ENCODE measurements around the gene SRGAP3. TPM values are rescaled to one million over a fixed set of nuclear protein-coding genes. Genes with fewer than 3 reads are reported as not detected.

SRGAP3 gene
- total RNA-seq, 1 donor from 2014 or later = 10.3 TPM

DNA sequence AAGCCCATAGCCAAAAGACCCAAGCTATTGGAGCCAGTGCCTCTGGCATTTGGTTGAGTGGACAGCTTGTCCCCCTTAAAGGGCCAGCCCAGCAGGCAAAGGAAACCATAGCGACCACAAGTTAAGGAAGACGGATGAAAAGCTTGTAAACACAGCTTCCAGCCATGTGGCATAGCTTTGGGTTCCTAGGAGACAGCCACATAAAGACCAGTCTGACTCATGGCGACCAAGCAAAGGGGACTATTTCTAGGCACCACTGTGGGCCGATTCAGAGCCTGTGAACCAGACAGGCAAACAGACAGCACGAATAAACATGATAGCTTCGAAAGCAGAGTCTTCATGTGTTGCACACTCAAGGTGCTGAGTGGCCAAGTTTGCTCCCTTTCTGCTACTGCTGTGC lies 30.5 kb upstream of the SRGAP3 start:
- intact Hi-C loops (cut with micrococcal nuclease) = no loop called here
- Histone ChIP-seq H3K27me3 (ENCODE audit: low read depth) (no peaks in the 10 kb centered on the region), H3K27ac (replicated peaks) (no peak overlapping the region), H3K4me3 (no peak overlapping the region), H3K4me1 (no peaks in the 10 kb centered on the region), H3K36me3 (no peaks in the 10 kb centered on the region), H3K9me3 (replicated peaks) (no peaks in the 10 kb centered on the region)
- DNase-seq = no peak
- TF ChIP-seq, protein P1, sequence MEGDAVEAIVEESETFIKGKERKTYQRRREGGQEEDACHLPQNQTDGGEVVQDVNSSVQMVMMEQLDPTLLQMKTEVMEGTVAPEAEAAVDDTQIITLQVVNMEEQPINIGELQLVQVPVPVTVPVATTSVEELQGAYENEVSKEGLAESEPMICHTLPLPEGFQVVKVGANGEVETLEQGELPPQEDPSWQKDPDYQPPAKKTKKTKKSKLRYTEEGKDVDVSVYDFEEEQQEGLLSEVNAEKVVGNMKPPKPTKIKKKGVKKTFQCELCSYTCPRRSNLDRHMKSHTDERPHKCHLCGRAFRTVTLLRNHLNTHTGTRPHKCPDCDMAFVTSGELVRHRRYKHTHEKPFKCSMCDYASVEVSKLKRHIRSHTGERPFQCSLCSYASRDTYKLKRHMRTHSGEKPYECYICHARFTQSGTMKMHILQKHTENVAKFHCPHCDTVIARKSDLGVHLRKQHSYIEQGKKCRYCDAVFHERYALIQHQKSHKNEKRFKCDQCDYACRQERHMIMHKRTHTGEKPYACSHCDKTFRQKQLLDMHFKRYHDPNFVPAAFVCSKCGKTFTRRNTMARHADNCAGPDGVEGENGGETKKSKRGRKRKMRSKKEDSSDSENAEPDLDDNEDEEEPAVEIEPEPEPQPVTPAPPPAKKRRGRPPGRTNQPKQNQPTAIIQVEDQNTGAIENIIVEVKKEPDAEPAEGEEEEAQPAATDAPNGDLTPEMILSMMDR (IDR thresholded peaks at IDR 0.05; ENCODE audit: borderline replicate concordance) = no peak

DNA sequence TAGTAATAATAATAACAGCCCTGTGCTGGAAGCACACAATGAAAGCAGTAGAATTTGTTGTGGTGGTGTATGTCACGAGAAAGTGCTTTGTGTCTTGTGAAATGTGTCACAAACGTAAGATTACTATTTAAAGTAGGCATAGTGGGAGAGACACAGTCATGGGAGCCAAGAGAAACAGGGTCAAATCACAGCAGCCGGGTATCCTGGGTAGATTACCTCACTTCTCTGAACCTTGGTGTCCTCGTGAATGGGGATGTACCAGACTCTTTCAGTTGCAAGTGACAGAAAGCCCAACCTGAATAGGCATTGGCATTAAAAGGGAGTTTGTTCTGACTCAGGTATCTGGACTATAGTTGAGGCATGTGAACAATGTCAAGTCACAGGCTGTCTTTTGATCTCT lies 29.1 kb upstream of the SRGAP3 start:
- Histone ChIP-seq H3K4me1 (no peaks in the 10 kb centered on the region), H3K36me3 (no peaks in the 10 kb centered on the region), H3K9me3 (replicated peaks) (no peaks in the 10 kb centered on the region), H3K4me3 (no peak overlapping the region), H3K27me3 (ENCODE audit: low read depth) (no peaks in the 10 kb centered on the region), H3K27ac (replicated peaks) (no peak overlapping the region)
- TF ChIP-seq, protein P1 (IDR thresholded peaks at IDR 0.05; ENCODE audit: borderline replicate concordance) = no peak
- intact Hi-C loops (cut with micrococcal nuclease) = no loop called here
- DNase-seq = no peak

DNA sequence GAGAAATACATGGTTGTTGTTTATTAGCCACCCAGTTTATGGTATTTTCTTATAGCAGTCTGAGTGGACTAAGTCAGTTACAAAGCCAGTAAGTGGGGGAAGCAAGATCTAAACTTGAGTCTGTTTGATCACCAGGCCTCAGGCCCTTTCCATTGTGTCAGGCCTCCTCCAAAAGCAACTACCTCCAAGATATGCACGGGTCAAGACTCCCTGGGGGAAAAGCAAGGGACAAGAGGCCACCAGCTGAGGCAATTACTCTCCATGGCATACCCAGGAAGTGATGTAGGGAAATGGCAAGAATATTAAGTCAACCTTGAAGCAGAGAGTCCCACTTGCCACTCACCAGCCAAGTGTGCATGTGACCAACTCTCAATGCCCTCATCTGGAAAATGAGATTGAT lies 28.6 kb upstream of the SRGAP3 start:
- TF ChIP-seq, protein P1 (IDR thresholded peaks at IDR 0.05; ENCODE audit: borderline replicate concordance) = no peak
- no peak overlapping the region for H3K27ac ChIP-seq (replicated peaks)
- no peaks in the 10 kb centered on the region for H3K27me3 ChIP-seq (ENCODE audit: low read depth)
- H3K4me3 ChIP-seq = no peak overlapping the region
- H3K4me1 ChIP-seq = no peaks in the 10 kb centered on the region
- H3K36me3 ChIP-seq = no peaks in the 10 kb centered on the region
- intact Hi-C loops (cut with micrococcal nuclease) = no loop called here
- no peak for DNase-seq
- H3K9me3 ChIP-seq (replicated peaks) = no peaks in the 10 kb centered on the region

DNA sequence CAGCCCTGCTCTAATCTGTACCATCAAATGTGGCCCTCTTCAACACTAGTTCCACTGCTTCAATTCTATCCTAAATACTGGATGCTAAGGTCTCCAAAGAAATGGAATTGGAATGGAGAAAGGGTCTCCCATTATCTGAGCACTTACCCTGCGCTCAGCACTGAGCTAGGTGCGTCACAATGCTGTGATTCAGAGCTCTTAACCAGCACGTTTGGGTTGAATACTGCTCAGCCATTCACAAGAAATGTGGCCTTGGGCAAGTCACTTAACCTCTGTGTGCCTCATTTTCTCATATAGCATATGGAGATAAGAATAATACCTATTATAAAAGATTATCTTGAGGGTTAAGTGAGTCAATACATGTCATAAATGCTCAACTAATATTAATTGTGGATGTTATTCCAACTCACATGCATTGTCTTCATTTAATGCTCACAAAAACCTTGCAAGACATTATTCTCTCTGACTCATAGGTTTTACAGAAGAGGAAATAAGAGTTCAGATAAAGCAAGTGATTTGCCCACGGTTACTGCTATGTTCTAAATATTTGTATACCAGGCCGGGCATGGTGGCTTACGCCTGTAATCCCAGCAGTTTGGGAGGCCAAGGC lies 27.4 kb upstream of the SRGAP3 start:
- Histone ChIP-seq H3K9me3 (replicated peaks) (no peaks in the 10 kb centered on the region), H3K4me1 (no peaks in the 10 kb centered on the region), H3K4me3 (no peak overlapping the region), H3K36me3 (no peaks in the 10 kb centered on the region), H3K27ac (replicated peaks) (no peak overlapping the region), H3K27me3 (ENCODE audit: low read depth) (no peaks in the 10 kb centered on the region)
- TF ChIP-seq, protein P1 (IDR thresholded peaks at IDR 0.05; ENCODE audit: borderline replicate concordance) = no peak
- DNase-seq = no peak
- intact Hi-C loops (cut with micrococcal nuclease) = no loop called here

DNA sequence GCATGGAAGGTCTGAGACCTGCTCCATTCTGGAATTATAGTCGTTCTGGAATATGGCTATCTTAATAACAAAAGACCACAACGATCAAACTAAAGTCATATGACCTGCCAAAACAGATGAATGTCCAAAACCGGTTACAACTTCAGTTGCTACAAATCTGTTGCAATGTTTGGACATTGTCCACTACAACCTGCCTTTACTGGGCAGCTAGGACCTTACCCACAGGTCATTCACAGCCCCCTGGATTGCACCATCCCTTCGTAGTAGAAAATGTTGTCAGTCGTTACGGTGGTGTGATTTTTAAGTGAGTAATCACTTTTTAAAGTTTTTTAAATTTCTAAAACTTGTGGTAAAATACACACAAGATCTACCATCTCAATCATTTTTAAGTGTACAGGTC lies 22.5 kb upstream of the SRGAP3 start:
- intact Hi-C loops (cut with micrococcal nuclease) = no loop called here
- Histone ChIP-seq H3K4me3 (no peak overlapping the region), H3K27ac (replicated peaks) (no peak overlapping the region), H3K36me3 (no peaks in the 10 kb centered on the region), H3K27me3 (ENCODE audit: low read depth) (no peaks in the 10 kb centered on the region), H3K9me3 (replicated peaks) (no peaks in the 10 kb centered on the region), H3K4me1 (no peaks in the 10 kb centered on the region)
- DNase-seq = no peak
- TF ChIP-seq, protein P1 (IDR thresholded peaks at IDR 0.05; ENCODE audit: borderline replicate concordance) = no peak

Measured in left ventricle myocardium inferior (tissue), 1 donor.